ENCODE measurements around the gene LRRN4CL.
"Not testable (repeated sequence)": the region's sequence is repeated elsewhere in the genome, so short reads cannot be mapped to it uniquely, and the experiment has no call there.

Gene LRRN4CL

GRCh38 chr11:62675415-62675814 is 13.9 kb downstream of the LRRN4CL start:
- not testable (repeated sequence) for DNase-seq

- no peak for DNase-seq
These were observed 16.2 kb downstream of the LRRN4CL start for GRCh38 chr11:62673196-62673525.

- DNase-seq: peak; percentile 88
These were observed 17.5 kb downstream of the LRRN4CL start, which contains the start of the genes LBHD1 and UQCC3 for GRCh38 chr11:62671608-62672389. TSS of gene LBHD1 (minus strand) at chr11:62672267. CDS start at chr11:62670031, 2,236 bp downstream. TSS of gene UQCC3 (plus strand) at chr11:62671673. CDS start at chr11:62671746, 73 bp downstream.

- DNase-seq: peak; percentile 30
These were observed 18.1 kb downstream of the LRRN4CL start for GRCh38 chr11:62671236-62671607.

- no peak for DNase-seq
These were observed 19.7 kb downstream of the LRRN4CL start for GRCh38 chr11:62669420-62670161.

GRCh38 chr11:62667460-62667859 is 21.9 kb downstream of the LRRN4CL start:
- DNase-seq: no peak

- no peak for DNase-seq
These were observed 22.9 kb downstream of the LRRN4CL start for GRCh38 chr11:62666259-62666926.

GRCh38 chr11:62665599-62666258 is 23.6 kb downstream of the LRRN4CL start:
- DNase-seq: peak; percentile 47

- peak; percentile 95 for DNase-seq
These were observed 24.2 kb downstream of the LRRN4CL start, which contains the start of the genes C11orf98 and CSKMT for GRCh38 chr11:62665075-62665598. TSS of gene C11orf98 (minus strand) at chr11:62665210. CDS start at chr11:62665169, 41 bp downstream. TSS of gene CSKMT (plus strand) at chr11:62665312. CDS start at chr11:62665880, 568 bp downstream.

GRCh38 chr11:62664405-62665074 is 24.8 kb downstream of the LRRN4CL start:
- peak; percentile 48 for DNase-seq

- DNase-seq: no peak
These were observed 32.4 kb downstream of the LRRN4CL start for GRCh38 chr11:62656796-62657429.

GRCh38 chr11:62654297-62654696 is 35.0 kb downstream of the LRRN4CL start:
- DNase-seq: no peak

- no peak for DNase-seq
These were observed 36.9 kb downstream of the LRRN4CL start for GRCh38 chr11:62652161-62653006.

GRCh38 chr11:62650283-62650682 is 39.0 kb downstream of the LRRN4CL start:
- DNase-seq: not testable (repeated sequence)

GRCh38 chr11:62649486-62649885 is 39.8 kb downstream of the LRRN4CL start:
- no peak for DNase-seq

GRCh38 chr11:62648967-62649364 is 40.4 kb downstream of the LRRN4CL start:
- DNase-seq: no peak

GRCh38 chr11:62648185-62648966 is 41.0 kb downstream of the LRRN4CL start:
- no peak for DNase-seq

GRCh38 chr11:62647609-62648005 is 41.7 kb downstream of the LRRN4CL start:
- no peak for DNase-seq

GRCh38 chr11:62646825-62647608 is 42.3 kb downstream of the LRRN4CL start:
- DNase-seq: no peak
